ENCODE measurements around the gene PAN3. TPM values are rescaled to one million over a fixed set of nuclear protein-coding genes. Genes with fewer than 3 reads are reported as not detected.

PAN3 gene
- total and polyA plus RNA-seq, 9 donors, result 16.5 to 24.0 (median 18.7) TPM

DNA sequence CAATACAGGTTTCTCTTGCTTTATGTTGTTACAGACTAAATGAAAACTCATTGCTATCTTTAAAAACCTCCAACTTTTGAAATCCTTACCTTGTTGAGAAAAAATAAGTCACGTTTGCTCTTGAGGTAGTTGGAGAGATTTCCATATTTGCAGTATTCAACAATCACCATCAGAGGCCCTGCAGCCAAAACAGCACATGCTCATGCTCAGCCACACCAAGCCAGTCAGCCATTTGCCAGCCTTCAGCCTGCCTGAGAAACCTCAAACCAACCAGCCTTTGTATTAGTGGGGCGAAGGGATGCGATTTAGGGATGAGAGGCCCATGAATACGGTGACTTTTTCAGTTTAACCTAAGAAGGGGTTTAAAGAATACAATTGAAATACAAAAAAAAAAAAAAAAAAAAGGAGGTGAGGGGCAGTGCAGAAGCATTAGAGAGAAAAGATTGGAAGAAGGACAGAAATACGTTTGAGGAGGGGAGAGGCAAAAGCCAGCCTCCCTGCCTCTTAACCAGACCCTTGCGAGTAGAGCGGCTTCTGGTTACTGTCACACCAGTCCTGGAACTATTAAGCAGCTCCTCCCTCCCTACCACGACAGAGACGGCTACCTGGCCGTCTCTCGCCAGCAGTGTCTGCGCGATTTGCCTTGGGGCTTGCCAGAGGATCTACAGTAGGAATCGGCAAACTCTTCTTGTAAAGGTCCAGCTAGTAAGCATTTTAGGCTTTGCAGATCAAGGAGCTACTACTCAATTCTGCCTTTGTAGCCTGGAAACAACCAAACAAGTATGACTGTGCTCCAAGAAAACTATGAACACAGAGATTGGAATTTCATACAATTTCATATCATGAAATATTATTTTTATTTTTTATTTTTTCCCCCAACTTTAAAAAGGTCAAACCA lies 189.3 kb downstream of the PAN3 start:
- Histone ChIP-seq H3K36me3 (ENCODE audit: control insufficient read depth, insufficient read depth, low read length) (no peaks in the 10 kb centered on the region), H3K4me3 (ENCODE audit: low read length) (no peak overlapping the region), H3K27ac (ENCODE audit: low read length) (no peak overlapping the region), H3K9me3 (replicated peaks; ENCODE audit: control insufficient read depth, low read depth, low read length) (no peaks in the 10 kb centered on the region), H3K27me3 (ENCODE audit: control insufficient read depth, insufficient read depth, low read length) (peaks cover 2% of the 10 kb centered on the region), H3K4me1 (ENCODE audit: control insufficient read depth, insufficient read depth, low read length) (peaks cover 7% of the 10 kb centered on the region)
- DNase-seq, result no peak
- WGBS (ENCODE audit: insufficient coverage), result 76% methylated on average over 6 of the region's 14 CpGs

DNA sequence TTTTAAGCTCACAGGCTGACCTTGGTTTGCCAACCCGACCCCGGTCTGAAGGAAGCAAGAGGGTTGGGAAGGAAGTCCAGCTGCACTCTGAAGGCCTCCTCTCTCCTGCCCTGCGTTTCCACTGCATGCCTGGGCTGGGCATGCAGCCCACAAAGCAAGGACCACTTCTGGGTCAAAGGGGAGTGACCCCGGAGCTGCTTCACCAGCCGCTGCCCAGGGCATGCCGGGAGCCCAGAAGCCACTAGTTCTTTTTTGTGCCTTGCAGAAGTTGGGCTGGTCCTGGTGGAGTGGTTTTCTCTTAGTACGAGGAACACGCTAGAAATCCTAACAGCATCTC lies 189.9 kb downstream of the PAN3 start:
- WGBS (ENCODE audit: insufficient coverage), result 83% methylated on average over 2 of the region's 8 CpGs
- no peaks in the 10 kb centered on the region for H3K27me3 ChIP-seq (ENCODE audit: control insufficient read depth, insufficient read depth, low read length)

GRCh38 chr13:28329395-28330158 lies 191.2 kb downstream of the PAN3 start:
- DNase-seq, result no peak
- WGBS (ENCODE audit: insufficient coverage), result 80% methylated on average over 7 of the region's 17 CpGs
- H3K4me1 ChIP-seq (ENCODE audit: control insufficient read depth, insufficient read depth, low read length), result peaks cover 4% of the 10 kb centered on the region

More for the DNA sequence above, 189.9 kb downstream of the PAN3 start:
- DNase-seq, result no peak
- H3K27ac ChIP-seq (ENCODE audit: low read length), result no peak overlapping the region
- H3K36me3 ChIP-seq (ENCODE audit: control insufficient read depth, insufficient read depth, low read length), result no peaks in the 10 kb centered on the region
- peaks cover 5% of the 10 kb centered on the region for H3K4me1 ChIP-seq (ENCODE audit: control insufficient read depth, insufficient read depth, low read length)
- H3K9me3 ChIP-seq (replicated peaks; ENCODE audit: control insufficient read depth, low read depth, low read length), result no peaks in the 10 kb centered on the region
- no peak overlapping the region for H3K4me3 ChIP-seq (ENCODE audit: low read length)

GRCh38 chr13:28333204-28333881 lies 195.0 kb downstream of the PAN3 start:
- peak overlapping the region; percentile 17 for H3K27ac ChIP-seq (ENCODE audit: low read length)
- peaks cover 10% of the 10 kb centered on the region for H3K4me1 ChIP-seq (ENCODE audit: control insufficient read depth, insufficient read depth, low read length)
- DNase-seq, result peak; percentile 76
- H3K36me3 ChIP-seq (ENCODE audit: control insufficient read depth, insufficient read depth, low read length), result no peaks in the 10 kb centered on the region
- no peak overlapping the region for H3K4me3 ChIP-seq (ENCODE audit: low read length)
- no peaks in the 10 kb centered on the region for H3K27me3 ChIP-seq (ENCODE audit: control insufficient read depth, insufficient read depth, low read length)
- no peaks in the 10 kb centered on the region for H3K9me3 ChIP-seq (replicated peaks; ENCODE audit: control insufficient read depth, low read depth, low read length)
- WGBS (ENCODE audit: insufficient coverage), result no CpG with 5 or more reads among the region's 2 CpGs

More at GRCh38 chr13:28329395-28330158, 191.2 kb downstream of the PAN3 start:
- no peak overlapping the region for H3K4me3 ChIP-seq (ENCODE audit: low read length)
- no peaks in the 10 kb centered on the region for H3K36me3 ChIP-seq (ENCODE audit: control insufficient read depth, insufficient read depth, low read length)
- no peaks in the 10 kb centered on the region for H3K9me3 ChIP-seq (replicated peaks; ENCODE audit: control insufficient read depth, low read depth, low read length)
- H3K27ac ChIP-seq (ENCODE audit: low read length), result peak overlapping the region; percentile 11
- H3K27me3 ChIP-seq (ENCODE audit: control insufficient read depth, insufficient read depth, low read length), result no peaks in the 10 kb centered on the region

GRCh38 chr13:28336193-28336657 lies 197.9 kb downstream of the PAN3 start:
- no peak for DNase-seq
- no peaks in the 10 kb centered on the region for H3K27me3 ChIP-seq (ENCODE audit: control insufficient read depth, insufficient read depth, low read length)
- H3K36me3 ChIP-seq (ENCODE audit: control insufficient read depth, insufficient read depth, low read length), result no peaks in the 10 kb centered on the region
- H3K9me3 ChIP-seq (replicated peaks; ENCODE audit: control insufficient read depth, low read depth, low read length), result no peaks in the 10 kb centered on the region
- H3K4me1 ChIP-seq (ENCODE audit: control insufficient read depth, insufficient read depth, low read length), result peaks cover 15% of the 10 kb centered on the region
- 80% methylated on average over 1 of the region's 3 CpGs for WGBS (ENCODE audit: insufficient coverage)
- no peak overlapping the region for H3K27ac ChIP-seq (ENCODE audit: low read length)
- H3K4me3 ChIP-seq (ENCODE audit: low read length), result no peak overlapping the region

GRCh38 chr13:28337166-28338005 lies 199.0 kb downstream of the PAN3 start:
- H3K4me3 ChIP-seq (ENCODE audit: low read length), result no peak overlapping the region
- H3K9me3 ChIP-seq (replicated peaks; ENCODE audit: control insufficient read depth, low read depth, low read length), result no peaks in the 10 kb centered on the region
- peak; percentile 78 for DNase-seq
- H3K27me3 ChIP-seq (ENCODE audit: control insufficient read depth, insufficient read depth, low read length), result no peaks in the 10 kb centered on the region
- WGBS (ENCODE audit: insufficient coverage), result 27% methylated on average over 1 of the region's 4 CpGs
- H3K4me1 ChIP-seq (ENCODE audit: control insufficient read depth, insufficient read depth, low read length), result peaks cover 15% of the 10 kb centered on the region
- peak overlapping the region; percentile 36 for H3K27ac ChIP-seq (ENCODE audit: low read length)
- H3K36me3 ChIP-seq (ENCODE audit: control insufficient read depth, insufficient read depth, low read length), result no peaks in the 10 kb centered on the region

- Histone ChIP-seq H3K4me3 (ENCODE audit: low read length) (no peak overlapping the region), H3K9me3 (replicated peaks; ENCODE audit: control insufficient read depth, low read depth, low read length) (no peaks in the 10 kb centered on the region), H3K27me3 (ENCODE audit: control insufficient read depth, insufficient read depth, low read length) (no peaks in the 10 kb centered on the region), H3K4me1 (ENCODE audit: control insufficient read depth, insufficient read depth, low read length) (peaks cover 15% of the 10 kb centered on the region), H3K27ac (ENCODE audit: low read length) (peak overlapping the region; percentile 36), H3K36me3 (ENCODE audit: control insufficient read depth, insufficient read depth, low read length) (no peaks in the 10 kb centered on the region)
- DNase-seq, result peak; percentile 86
- WGBS (ENCODE audit: insufficient coverage), result no CpG with 5 or more reads among the region's 4 CpGs
These were observed 199.7 kb downstream of the PAN3 start for GRCh38 chr13:28338006-28338574.

DNA sequence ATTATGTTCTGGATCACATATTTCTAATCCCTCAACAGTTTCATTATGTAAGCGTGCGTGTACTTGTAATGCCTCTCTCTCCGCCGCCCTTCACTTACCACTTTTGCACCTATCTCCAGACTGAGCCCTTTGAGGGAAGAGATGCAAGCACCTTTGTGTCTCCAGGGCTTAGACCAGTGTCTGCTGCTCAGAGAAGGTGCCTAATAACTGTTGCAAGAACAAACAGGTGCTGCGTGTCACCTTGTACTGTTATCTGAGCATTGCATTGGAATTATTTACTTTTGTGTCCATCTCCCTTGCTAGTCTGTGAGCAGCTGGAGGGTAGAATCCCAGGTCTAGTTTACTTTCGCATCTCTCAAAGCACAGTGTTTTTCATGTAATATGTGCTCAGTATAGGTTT lies 200.4 kb downstream of the PAN3 start:
- no peaks in the 10 kb centered on the region for H3K27me3 ChIP-seq (ENCODE audit: control insufficient read depth, insufficient read depth, low read length)
- no peak for DNase-seq
- H3K4me3 ChIP-seq (ENCODE audit: low read length), result no peak overlapping the region
- peak overlapping the region; percentile 36 for H3K27ac ChIP-seq (ENCODE audit: low read length)
- H3K9me3 ChIP-seq (replicated peaks; ENCODE audit: control insufficient read depth, low read depth, low read length), result no peaks in the 10 kb centered on the region
- 80% methylated on average over 2 of the region's 6 CpGs for WGBS (ENCODE audit: insufficient coverage)
- H3K36me3 ChIP-seq (ENCODE audit: control insufficient read depth, insufficient read depth, low read length), result no peaks in the 10 kb centered on the region
- peaks cover 15% of the 10 kb centered on the region for H3K4me1 ChIP-seq (ENCODE audit: control insufficient read depth, insufficient read depth, low read length)

GRCh38 chr13:28339419-28339818 lies 201.1 kb downstream of the PAN3 start:
- Histone ChIP-seq H3K27me3 (ENCODE audit: control insufficient read depth, insufficient read depth, low read length) (no peaks in the 10 kb centered on the region), H3K9me3 (replicated peaks; ENCODE audit: control insufficient read depth, low read depth, low read length) (no peaks in the 10 kb centered on the region), H3K4me3 (ENCODE audit: low read length) (no peak overlapping the region), H3K36me3 (ENCODE audit: control insufficient read depth, insufficient read depth, low read length) (no peaks in the 10 kb centered on the region), H3K4me1 (ENCODE audit: control insufficient read depth, insufficient read depth, low read length) (peaks cover 15% of the 10 kb centered on the region), H3K27ac (ENCODE audit: low read length) (no peak overlapping the region)
- WGBS (ENCODE audit: insufficient coverage), result no CpG with 5 or more reads among the region's 2 CpGs
- DNase-seq, result peak; percentile 37
